ENCODE measurements around the gene CCDC47. TPM values are rescaled to one million over a fixed set of nuclear protein-coding genes. Genes with fewer than 3 reads are reported as not detected.
A peak's percentile ranks its signal among the peaks of the same experiment; 100 is the strongest.
"Not testable (repeated sequence)": the region's sequence is repeated elsewhere in the genome, so short reads cannot be mapped to it uniquely, and the experiment has no call there.

Gene CCDC47
- total RNA-seq, 8 experiments from 2014 or later: 44.4 to 93.5 (median 54.2) TPM

GRCh38 chr17:63804328-63804727 is 30.9 kb upstream of the CCDC47 start:
- H3K27ac ChIP-seq: no peak overlapping the region
- 83 to 100% (median 89%) methylated on average over 1 of the region's 1 CpG; no CpG with 5 or more reads in 4 of the 10 experiments for whole genome bisulfite sequencing, 10 experiments
- H3K4me1 ChIP-seq (replicated peaks in 1 of 2): no peaks in the 10 kb centered on the region
- no peak for ATAC-seq (replicated peaks in 6 of 8)
- in situ Hi-C loops (cut with MboI; ENCODE audit: low pct_unique_long_range_greater_than_20kb in 2 of 9, low sequenced_read_pairs in 9 of 9, unreplicated experiment in 9 of 9): no loop called here
- no peak overlapping the region for H3K4me3 ChIP-seq

- Histone ChIP-seq H3K27ac (no peak overlapping the region), H3K4me3 (no peak overlapping the region), H3K4me1 (replicated peaks in 1 of 2) (no peaks in the 10 kb centered on the region)
- no peak for ATAC-seq (replicated peaks in 6 of 8)
- WGBS, 10 experiments: 94 to 100% (median 100%) methylated on average over 1 of the region's 1 CpG; no CpG with 5 or more reads in 2 of the 10 experiments
- in situ Hi-C loops (cut with MboI; ENCODE audit: low pct_unique_long_range_greater_than_20kb in 2 of 9, low sequenced_read_pairs in 9 of 9, unreplicated experiment in 9 of 9): no loop called here
Measured at GRCh38 chr17:63800783-63801182, 27.4 kb upstream of the CCDC47 start.

- in situ Hi-C loops (cut with MboI; ENCODE audit: low pct_unique_long_range_greater_than_20kb in 2 of 9, low sequenced_read_pairs in 9 of 9, unreplicated experiment in 9 of 9): no loop called here
- ATAC-seq (replicated peaks in 6 of 8): peak in 3 of 8 experiments; percentile 65 to 85 (median 70)
- WGBS, 10 experiments: 67 to 100% (median 88%) methylated on average over 1 to 3 of the region's 3 CpGs; no CpG with 5 or more reads in 2 of the 10 experiments
- Histone ChIP-seq H3K4me1 (replicated peaks in 1 of 2) (no peaks in the 10 kb centered on the region), H3K27ac (no peak overlapping the region), H3K4me3 (no peak overlapping the region)
Measured at GRCh38 chr17:63798572-63799106, 25.2 kb upstream of the CCDC47 start.

GRCh38 chr17:63796375-63796774 is 23.0 kb upstream of the CCDC47 start:
- in situ Hi-C loops (cut with MboI; ENCODE audit: low pct_unique_long_range_greater_than_20kb in 2 of 9, low sequenced_read_pairs in 9 of 9, unreplicated experiment in 9 of 9); H3K4me3 ChIP-seq; ATAC-seq (replicated peaks in 6 of 8); H3K27ac ChIP-seq; H3K4me1 ChIP-seq (replicated peaks in 1 of 2): not testable (repeated sequence)
- 85 to 100% (median 99%) methylated on average over 1 to 10 of the region's 10 CpGs; no CpG with 5 or more reads in 2 of the 10 experiments for WGBS, 10 experiments

- in situ Hi-C loops (cut with MboI; ENCODE audit: low pct_unique_long_range_greater_than_20kb in 2 of 9, low sequenced_read_pairs in 9 of 9, unreplicated experiment in 9 of 9): no loop called here
- H3K27ac ChIP-seq: no peak overlapping the region
- no peaks in the 10 kb centered on the region for H3K4me1 ChIP-seq (replicated peaks in 1 of 2)
- no peak for ATAC-seq (replicated peaks in 6 of 8)
- H3K4me3 ChIP-seq: no peak overlapping the region
- 40 to 95% (median 80%) methylated on average over 2 to 3 of the region's 3 CpGs; no CpG with 5 or more reads in 1 of the 10 experiments for WGBS, 10 experiments
Measured at GRCh38 chr17:63792055-63792729, 18.8 kb upstream of the CCDC47 start.

- Histone ChIP-seq H3K4me1 (replicated peaks in 1 of 2) (no peaks in the 10 kb centered on the region), H3K4me3 (no peak overlapping the region), H3K27ac (no peak overlapping the region)
- in situ Hi-C loops (cut with MboI; ENCODE audit: low pct_unique_long_range_greater_than_20kb in 2 of 9, low sequenced_read_pairs in 9 of 9, unreplicated experiment in 9 of 9): no loop called here
- WGBS, 10 experiments: 83 to 100% (median 90%) methylated on average over 1 to 6 of the region's 6 CpGs; no CpG with 5 or more reads in 3 of the 10 experiments
- no peak for ATAC-seq (replicated peaks in 6 of 8)
Measured at GRCh38 chr17:63790057-63790456, 16.7 kb upstream of the CCDC47 start.

GRCh38 chr17:63786971-63787711 is 13.7 kb upstream of the CCDC47 start:
- ATAC-seq (replicated peaks in 6 of 8): no peak
- no peaks in the 10 kb centered on the region for H3K4me1 ChIP-seq (replicated peaks in 1 of 2)
- WGBS, 10 experiments: 93 to 100% (median 99%) methylated on average over 2 to 11 of the region's 13 CpGs; no CpG with 5 or more reads in 1 of the 10 experiments
- in situ Hi-C loops (cut with MboI; ENCODE audit: low pct_unique_long_range_greater_than_20kb in 2 of 9, low sequenced_read_pairs in 9 of 9, unreplicated experiment in 9 of 9): no loop called here
- H3K4me3 ChIP-seq: no peak overlapping the region
- H3K27ac ChIP-seq: no peak overlapping the region

- Histone ChIP-seq H3K4me3 (no peak overlapping the region), H3K27ac (no peak overlapping the region), H3K4me1 (replicated peaks in 1 of 2) (no peaks in the 10 kb centered on the region)
- 80 to 100% (median 86%) methylated on average over 1 of the region's 1 CpG; no CpG with 5 or more reads in 5 of the 10 experiments for WGBS, 10 experiments
- no peak for ATAC-seq (replicated peaks in 6 of 8)
- in situ Hi-C loops (cut with MboI; ENCODE audit: low pct_unique_long_range_greater_than_20kb in 2 of 9, low sequenced_read_pairs in 9 of 9, unreplicated experiment in 9 of 9): no loop called here
Measured at GRCh38 chr17:63786117-63786516, 12.7 kb upstream of the CCDC47 start.

- Histone ChIP-seq H3K4me3 (no peak overlapping the region), H3K4me1 (replicated peaks in 1 of 2) (no peaks in the 10 kb centered on the region), H3K27ac (no peak overlapping the region)
- ATAC-seq (replicated peaks in 6 of 8): peak in 1 of 8 experiments; percentile 59
- in situ Hi-C loops (cut with MboI; ENCODE audit: low pct_unique_long_range_greater_than_20kb in 2 of 9, low sequenced_read_pairs in 9 of 9, unreplicated experiment in 9 of 9): no loop called here
- 50 to 100% (median 90%) methylated on average over 1 of the region's 1 CpG; no CpG with 5 or more reads in 2 of the 10 experiments for WGBS, 10 experiments
Measured at GRCh38 chr17:63785556-63785955, 12.2 kb upstream of the CCDC47 start.

GRCh38 chr17:63783522-63783921 is 10.1 kb upstream of the CCDC47 start:
- Histone ChIP-seq H3K4me3 (no peak overlapping the region), H3K4me1 (replicated peaks in 1 of 2) (no peaks in the 10 kb centered on the region), H3K27ac (no peak overlapping the region)
- 50 to 91% (median 76%) methylated on average over 2 to 6 of the region's 6 CpGs; no CpG with 5 or more reads in 2 of the 10 experiments for WGBS, 10 experiments
- in situ Hi-C loops (cut with MboI; ENCODE audit: low pct_unique_long_range_greater_than_20kb in 2 of 9, low sequenced_read_pairs in 9 of 9, unreplicated experiment in 9 of 9): no loop called here
- no peak for ATAC-seq (replicated peaks in 6 of 8)

GRCh38 chr17:63780928-63781327 is 7.5 kb upstream of the CCDC47 start:
- Histone ChIP-seq H3K27ac (no peak overlapping the region), H3K4me3 (no peak overlapping the region), H3K4me1 (replicated peaks in 1 of 2) (no peaks in the 10 kb centered on the region)
- ATAC-seq (replicated peaks in 6 of 8): no peak
- WGBS, 10 experiments: 100% methylated on average over 2 to 4 of the region's 4 CpGs; no CpG with 5 or more reads in 6 of the 10 experiments
- in situ Hi-C loops (cut with MboI; ENCODE audit: low pct_unique_long_range_greater_than_20kb in 2 of 9, low sequenced_read_pairs in 9 of 9, unreplicated experiment in 9 of 9): no loop called here

GRCh38 chr17:63780507-63780906 is 7.1 kb upstream of the CCDC47 start:
- Histone ChIP-seq H3K4me3 (no peak overlapping the region), H3K4me1 (replicated peaks in 1 of 2) (peaks cover 0 to under 1% of the 10 kb centered on the region in 2 donors), H3K27ac (no peak overlapping the region)
- 100% methylated on average over 1 of the region's 1 CpG; no CpG with 5 or more reads in 6 of the 10 experiments for WGBS, 10 experiments
- peak in 2 of 8 experiments; percentile 47 to 62 for ATAC-seq (replicated peaks in 6 of 8)
- in situ Hi-C loops (cut with MboI; ENCODE audit: low pct_unique_long_range_greater_than_20kb in 2 of 9, low sequenced_read_pairs in 9 of 9, unreplicated experiment in 9 of 9): no loop called here

- Histone ChIP-seq H3K27ac (peak overlapping the region in 1 of 2 donors; percentile 98), H3K4me3 (peak overlapping the region; percentile 61 to 85 (median 75)), H3K4me1 (replicated peaks in 1 of 2) (peaks cover 7 to 13% of the 10 kb centered on the region in 2 donors)
- in situ Hi-C loops (cut with MboI; ENCODE audit: low pct_unique_long_range_greater_than_20kb in 2 of 9, low sequenced_read_pairs in 9 of 9, unreplicated experiment in 9 of 9): no loop called here
- WGBS, 10 experiments: 0 to 42% (median 22%) methylated on average over 3 to 8 of the region's 8 CpGs
- no peak for ATAC-seq (replicated peaks in 6 of 8)
Measured at GRCh38 chr17:63775420-63775819, 2.0 kb upstream of the CCDC47 start.
